Right lobe of liver (tissue), 4 donors: Measurements from ENCODE around the gene WNK2.

Experiments used
- POLR2A ChIP-seq: fragments of 450-650 bp; IDR thresholded peaks from one replicate; pipeline ENCODE4 v1.6.1; 2017; ENCODE audit warnings: antibody characterized with exemption, mild to moderate bottlenecking
- TF ChIP-seq, protein P1 (sequence below), 4 donors: fragments of 200-600 bp in 3 of 4; fragments of 450-650 bp in 1 of 4; IDR thresholded peaks; one replicate each; pipeline versions ENCODE4 v1.5.1 to v1.8.0; 2016 to 2022; ENCODE audit warnings: antibody characterized with exemption in 4 of 4, mild to moderate bottlenecking in 2 of 4
- donor health status: DM: no; HTN: no; CAD: no.
- donor health status: DM: no; HTN: no; CAD: no.
- donor health status: DM: no; HTN: yes; CAD: no.

GRCh38 chr9:93318480-93318879 lies 134.5 kb downstream of the WNK2 start:
- TF ChIP-seq, protein P1, sequence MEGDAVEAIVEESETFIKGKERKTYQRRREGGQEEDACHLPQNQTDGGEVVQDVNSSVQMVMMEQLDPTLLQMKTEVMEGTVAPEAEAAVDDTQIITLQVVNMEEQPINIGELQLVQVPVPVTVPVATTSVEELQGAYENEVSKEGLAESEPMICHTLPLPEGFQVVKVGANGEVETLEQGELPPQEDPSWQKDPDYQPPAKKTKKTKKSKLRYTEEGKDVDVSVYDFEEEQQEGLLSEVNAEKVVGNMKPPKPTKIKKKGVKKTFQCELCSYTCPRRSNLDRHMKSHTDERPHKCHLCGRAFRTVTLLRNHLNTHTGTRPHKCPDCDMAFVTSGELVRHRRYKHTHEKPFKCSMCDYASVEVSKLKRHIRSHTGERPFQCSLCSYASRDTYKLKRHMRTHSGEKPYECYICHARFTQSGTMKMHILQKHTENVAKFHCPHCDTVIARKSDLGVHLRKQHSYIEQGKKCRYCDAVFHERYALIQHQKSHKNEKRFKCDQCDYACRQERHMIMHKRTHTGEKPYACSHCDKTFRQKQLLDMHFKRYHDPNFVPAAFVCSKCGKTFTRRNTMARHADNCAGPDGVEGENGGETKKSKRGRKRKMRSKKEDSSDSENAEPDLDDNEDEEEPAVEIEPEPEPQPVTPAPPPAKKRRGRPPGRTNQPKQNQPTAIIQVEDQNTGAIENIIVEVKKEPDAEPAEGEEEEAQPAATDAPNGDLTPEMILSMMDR (IDR thresholded peaks at IDR 0.05): no peak
- TF ChIP-seq POLR2A: no peak
